ENCODE data around the gene TICAM1.

Gene TICAM1

GRCh38 chr19:4768934-4769777 lies 62.4 kb downstream of the TICAM1 start:
- DNase-seq (ENCODE audit: low spot score): peak; percentile 94
